Vagina (tissue), 2 donors: ENCODE measurements around the gene CNST. TPM values are rescaled to one million over a fixed set of nuclear protein-coding genes. Genes with fewer than 3 reads are reported as not detected.

Source experiments
- DNase-seq, 2 donors: peaks; one replicate each; pipeline ENCODE4 v3.0.0-alpha.2; 2017; ENCODE audit errors: extremely low spot score in 2 of 2
- H3K27ac ChIP-seq: fragments of 200-600 bp; sonication (generic); one replicate; pipeline ENCODE4 v1.5.1; 2019
- H3K27me3 ChIP-seq: fragments of 200-600 bp; sonication (generic); one replicate; pipeline ENCODE4 v1.5.1; 2019
- H3K36me3 ChIP-seq, 2 donors: fragments of 200-600 bp; sonication (generic); one replicate each; pipeline ENCODE4 v1.5.1; 2017 to 2019
- H3K4me1 ChIP-seq: fragments of 200-600 bp; sonication (generic); one replicate; pipeline ENCODE4 v1.5.1; 2019
- H3K4me3 ChIP-seq, 2 donors: fragments of 200-600 bp; sonication (generic); 1 replicate in 1 of 2; 2 replicates in 1 of 2; pipeline ENCODE4 v1.5.1; 2016 to 2019
- H3K9me3 ChIP-seq: fragments of 200-600 bp; sonication (generic); one replicate; pipeline ENCODE4 v1.5.1; 2019
- CTCF ChIP-seq, 3 experiments: fragments of 450-650 bp in 2 of 3; fragments of 200-600 bp in 1 of 3; sonication (generic) in 1 of 3; IDR thresholded peaks; one replicate each; pipeline ENCODE4 v1.5.1; 2017 to 2019; ENCODE audit warnings: antibody characterized with exemption in 3 of 3, mild to moderate bottlenecking in 2 of 3, moderate library complexity in 2 of 3
- POLR2A ChIP-seq, 2 donors: fragments of 450-650 bp; IDR thresholded peaks; one replicate each; pipeline ENCODE4 v1.6.1; 2017; ENCODE audit warnings: antibody characterized with exemption in 2 of 2, mild to moderate bottlenecking in 2 of 2, moderate library complexity in 2 of 2
- POLR2AphosphoS5 ChIP-seq, 2 donors: sonication (generic); formaldehyde crosslinking; IDR thresholded peaks; one replicate each; pipeline ENCODE4 v1.9.0; 2017; ENCODE audit warnings: antibody characterized with exemption in 2 of 2, mild to moderate bottlenecking in 2 of 2, low read depth in 1 of 2; ENCODE audit not compliant: insufficient read depth in 1 of 2
- intact Hi-C: fragments of 100-400 bp; cut with DNase I; formaldehyde crosslinking; loops from one replicate; pipeline ENCODE4 v1.15.1; 2023
- total RNA-seq: library from RNA; depleted of rRNA; stranded (reverse); fragments of >200 nt; gene quantifications from one replicate; pipeline ENCODE4 v1.2.3, GENCODE V29; 2016

CNST gene
- total RNA-seq, 1 donor from 2014 or later, result 20.6 TPM

DNA sequence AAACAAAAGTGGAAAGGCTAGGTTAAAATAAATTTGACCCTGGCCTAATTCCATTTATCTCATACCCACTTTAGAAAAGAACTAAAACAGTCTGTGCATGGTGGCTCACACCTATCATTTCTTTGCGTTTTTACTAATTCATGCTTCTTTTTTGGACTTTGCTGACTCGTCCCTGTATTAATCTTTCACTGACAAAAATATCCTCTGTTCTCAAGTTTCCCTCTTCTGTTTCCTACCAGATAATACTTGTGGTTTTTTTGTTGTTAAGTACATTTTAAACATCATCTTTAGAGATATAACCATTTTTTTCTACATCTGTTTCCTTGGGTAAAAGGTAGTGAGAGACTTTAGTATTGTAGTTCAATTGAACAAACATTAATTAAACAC lies 11.5 kb downstream of the CNST start:
- Histone ChIP-seq H3K27me3 (no peaks in the 10 kb centered on the region), H3K9me3 (no peaks in the 10 kb centered on the region), H3K36me3 (no peaks in the 10 kb centered on the region), H3K4me3 (no peak overlapping the region), H3K27ac (no peak overlapping the region), H3K4me1 (peaks cover 45% of the 10 kb centered on the region)
- TF ChIP-seq POLR2A (IDR thresholded peaks at IDR 0.05) (no peak), POLR2AphosphoS5 (IDR thresholded peaks at IDR 0.05; ENCODE audit: insufficient read depth in 1 of 2, low read depth in 1 of 2) (no peak), CTCF (IDR thresholded peaks at IDR 0.05) (no peak)
- intact Hi-C loops, result no loop called here
- no peak for DNase-seq

GRCh38 chr1:246579818-246580217 lies 13.6 kb downstream of the CNST start:
- intact Hi-C loops, result no loop called here
- Histone ChIP-seq H3K27me3 (no peaks in the 10 kb centered on the region), H3K36me3 (no peaks in the 10 kb centered on the region), H3K4me3 (no peak overlapping the region), H3K4me1 (peaks cover 55% of the 10 kb centered on the region), H3K9me3 (no peaks in the 10 kb centered on the region), H3K27ac (peak overlapping the region; percentile 5)
- no peak for TF ChIP-seq POLR2AphosphoS5 (IDR thresholded peaks at IDR 0.05; ENCODE audit: insufficient read depth in 1 of 2, low read depth in 1 of 2)
- TF ChIP-seq CTCF (IDR thresholded peaks at IDR 0.05), result no peak
- TF ChIP-seq POLR2A (IDR thresholded peaks at IDR 0.05), result no peak
- DNase-seq, result no peak

DNA sequence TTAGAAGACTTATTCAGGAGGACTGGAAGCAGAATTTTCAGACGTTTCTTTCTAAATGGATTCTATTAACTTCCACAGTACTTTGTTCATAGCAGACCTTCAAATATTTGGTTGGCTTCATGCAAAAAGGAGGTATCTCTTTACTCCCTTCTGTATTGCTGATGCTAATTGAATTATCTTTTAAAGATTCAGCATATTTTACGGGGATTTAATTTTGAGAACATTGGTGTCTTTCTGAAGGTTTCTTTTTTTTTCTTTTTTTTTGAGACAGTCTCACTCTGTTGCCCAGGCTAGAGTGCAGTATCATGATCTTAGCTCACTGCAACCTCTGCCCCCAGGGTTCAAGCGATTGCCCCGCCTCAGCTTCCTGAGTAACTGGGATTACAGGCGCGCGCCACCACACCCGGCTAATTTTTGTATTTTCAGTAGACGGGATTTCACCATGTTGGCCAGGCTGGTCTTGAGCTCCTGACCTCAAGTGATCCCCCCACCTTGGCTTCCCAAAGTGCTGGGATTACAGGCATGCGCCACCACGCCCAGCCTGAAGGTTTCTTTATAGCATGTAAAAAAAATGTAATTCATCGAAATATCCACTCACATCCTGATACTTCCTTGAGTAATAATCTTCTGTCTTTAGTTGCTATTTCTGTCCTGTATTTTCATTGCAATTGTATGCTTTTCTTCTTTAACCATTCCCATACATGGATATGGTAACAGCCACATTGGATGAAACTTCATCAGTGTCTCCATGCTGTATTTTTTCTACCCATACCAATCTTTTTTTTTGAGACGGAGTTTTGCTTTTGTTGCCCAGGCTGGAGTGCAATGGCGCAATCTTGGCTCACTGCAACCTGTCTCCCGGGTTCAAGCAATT lies 14.5 kb downstream of the CNST start:
- intact Hi-C loops, result no loop called here
- TF ChIP-seq POLR2AphosphoS5 (IDR thresholded peaks at IDR 0.05; ENCODE audit: insufficient read depth in 1 of 2, low read depth in 1 of 2) (no peak), POLR2A (IDR thresholded peaks at IDR 0.05) (no peak), CTCF (IDR thresholded peaks at IDR 0.05) (no peak)
- DNase-seq, result no peak
- Histone ChIP-seq H3K9me3 (no peaks in the 10 kb centered on the region), H3K27ac (no peak overlapping the region), H3K36me3 (no peaks in the 10 kb centered on the region), H3K27me3 (no peaks in the 10 kb centered on the region), H3K4me1 (peaks cover 61% of the 10 kb centered on the region), H3K4me3 (no peak overlapping the region)

- intact Hi-C loops, result no loop called here
- no peaks in the 10 kb centered on the region for H3K9me3 ChIP-seq
- no peak overlapping the region for H3K4me3 ChIP-seq
- H3K27me3 ChIP-seq, result no peaks in the 10 kb centered on the region
- no peaks in the 10 kb centered on the region for H3K36me3 ChIP-seq
- H3K4me1 ChIP-seq, result peaks cover 62% of the 10 kb centered on the region
- TF ChIP-seq CTCF (IDR thresholded peaks at IDR 0.05) (no peak), POLR2AphosphoS5 (IDR thresholded peaks at IDR 0.05; ENCODE audit: insufficient read depth in 1 of 2, low read depth in 1 of 2) (no peak), POLR2A (IDR thresholded peaks at IDR 0.05) (no peak)
- DNase-seq, result no peak
- no peak overlapping the region for H3K27ac ChIP-seq
Observed at GRCh38 chr1:246582301-246583055, 16.2 kb downstream of the CNST start.
